AG09319 (cell line): ENCODE measurements around the gene MRPL55.

ENCODE experiments used
- DNase-seq: peaks from one replicate; pipeline ENCODE4 v3.0.0-alpha.2; 2010; ENCODE audit warnings: low read depth; ENCODE audit errors: extremely low read depth
- TF ChIP-seq, protein P1 (sequence below): IDR thresholded peaks from 2 replicates; pipeline ENCODE4 v1.5.1; 2011; ENCODE audit warnings: low read depth, mild to moderate bottlenecking, inconsistent platforms, low read length, moderate library complexity

MRPL55 gene

GRCh38 chr1:228097333-228098081 lies 11.6 kb downstream of the MRPL55 start:
- no peak for DNase-seq
- TF ChIP-seq, protein P1, sequence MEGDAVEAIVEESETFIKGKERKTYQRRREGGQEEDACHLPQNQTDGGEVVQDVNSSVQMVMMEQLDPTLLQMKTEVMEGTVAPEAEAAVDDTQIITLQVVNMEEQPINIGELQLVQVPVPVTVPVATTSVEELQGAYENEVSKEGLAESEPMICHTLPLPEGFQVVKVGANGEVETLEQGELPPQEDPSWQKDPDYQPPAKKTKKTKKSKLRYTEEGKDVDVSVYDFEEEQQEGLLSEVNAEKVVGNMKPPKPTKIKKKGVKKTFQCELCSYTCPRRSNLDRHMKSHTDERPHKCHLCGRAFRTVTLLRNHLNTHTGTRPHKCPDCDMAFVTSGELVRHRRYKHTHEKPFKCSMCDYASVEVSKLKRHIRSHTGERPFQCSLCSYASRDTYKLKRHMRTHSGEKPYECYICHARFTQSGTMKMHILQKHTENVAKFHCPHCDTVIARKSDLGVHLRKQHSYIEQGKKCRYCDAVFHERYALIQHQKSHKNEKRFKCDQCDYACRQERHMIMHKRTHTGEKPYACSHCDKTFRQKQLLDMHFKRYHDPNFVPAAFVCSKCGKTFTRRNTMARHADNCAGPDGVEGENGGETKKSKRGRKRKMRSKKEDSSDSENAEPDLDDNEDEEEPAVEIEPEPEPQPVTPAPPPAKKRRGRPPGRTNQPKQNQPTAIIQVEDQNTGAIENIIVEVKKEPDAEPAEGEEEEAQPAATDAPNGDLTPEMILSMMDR, result no peak

DNA sequence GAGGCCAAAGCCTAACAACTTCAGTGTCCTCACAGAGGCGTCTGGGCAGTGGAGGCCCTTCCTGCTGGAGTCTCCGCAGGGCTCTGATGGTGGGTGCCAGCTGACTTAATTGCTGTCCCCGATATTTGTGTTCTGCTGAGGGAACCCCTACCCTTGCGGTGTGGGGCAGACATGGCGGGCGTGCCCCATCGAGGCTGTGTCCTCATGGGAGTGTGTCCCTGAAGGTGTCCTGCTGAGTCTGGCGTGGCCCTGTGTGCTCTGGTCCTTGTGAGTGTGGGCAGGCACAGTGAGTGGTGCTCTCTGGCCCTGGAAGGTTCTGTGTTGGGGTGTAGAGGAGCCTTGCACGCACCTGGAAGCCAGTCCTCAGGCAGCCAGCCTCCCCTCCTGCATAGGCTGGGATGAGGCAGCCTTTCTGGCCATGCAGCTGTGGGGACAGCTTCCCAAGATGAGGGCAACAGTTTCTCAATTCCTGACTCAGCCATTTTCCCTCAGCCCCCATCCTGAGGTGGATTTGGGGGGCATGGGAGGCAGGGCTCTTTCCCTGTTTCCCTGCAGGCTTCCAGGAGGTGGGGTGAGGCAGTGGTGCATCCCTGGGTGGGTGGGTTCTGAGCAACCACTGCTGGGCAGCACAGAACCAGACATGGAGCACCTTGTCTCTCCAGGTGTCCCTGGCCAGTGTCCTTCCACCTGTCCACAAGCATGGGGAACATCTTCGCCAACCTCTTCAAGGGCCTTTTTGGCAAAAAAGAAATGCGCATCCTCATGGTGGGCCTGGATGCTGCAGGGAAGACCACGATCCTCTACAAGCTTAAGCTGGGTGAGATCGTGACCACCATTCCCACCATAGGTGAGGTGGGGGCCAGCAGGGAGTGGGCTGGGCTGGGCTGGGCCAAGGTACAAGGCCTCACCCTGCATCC lies 12.4 kb downstream of the MRPL55 start:
- TF ChIP-seq, protein P1, result no peak
- DNase-seq, result no peak

- TF ChIP-seq, protein P1, result no peak
- DNase-seq, result no peak
Observed at GRCh38 chr1:228095938-228096337, 13.2 kb downstream of the MRPL55 start.

DNA sequence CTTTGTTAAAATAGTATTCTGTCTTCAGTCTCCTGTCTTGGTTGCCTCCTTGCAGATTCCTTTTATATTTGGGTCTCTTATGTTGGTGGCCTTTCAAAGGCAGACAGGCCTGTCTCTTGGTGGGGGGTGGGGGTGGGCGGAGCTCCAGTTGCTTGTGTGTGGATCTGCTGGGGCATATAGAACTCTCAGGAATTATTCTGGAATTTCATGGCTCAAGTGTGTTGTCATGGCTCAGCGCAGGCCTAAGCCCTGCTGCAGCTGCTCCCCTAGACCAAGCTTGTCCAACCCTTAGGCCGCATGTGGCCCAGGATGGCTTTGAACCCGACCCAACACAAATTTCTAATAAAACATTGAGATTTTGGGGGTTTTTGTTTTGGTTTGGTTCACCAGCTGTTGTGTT lies 13.9 kb downstream of the MRPL55 start:
- DNase-seq, result no peak
- TF ChIP-seq, protein P1, result no peak

DNA sequence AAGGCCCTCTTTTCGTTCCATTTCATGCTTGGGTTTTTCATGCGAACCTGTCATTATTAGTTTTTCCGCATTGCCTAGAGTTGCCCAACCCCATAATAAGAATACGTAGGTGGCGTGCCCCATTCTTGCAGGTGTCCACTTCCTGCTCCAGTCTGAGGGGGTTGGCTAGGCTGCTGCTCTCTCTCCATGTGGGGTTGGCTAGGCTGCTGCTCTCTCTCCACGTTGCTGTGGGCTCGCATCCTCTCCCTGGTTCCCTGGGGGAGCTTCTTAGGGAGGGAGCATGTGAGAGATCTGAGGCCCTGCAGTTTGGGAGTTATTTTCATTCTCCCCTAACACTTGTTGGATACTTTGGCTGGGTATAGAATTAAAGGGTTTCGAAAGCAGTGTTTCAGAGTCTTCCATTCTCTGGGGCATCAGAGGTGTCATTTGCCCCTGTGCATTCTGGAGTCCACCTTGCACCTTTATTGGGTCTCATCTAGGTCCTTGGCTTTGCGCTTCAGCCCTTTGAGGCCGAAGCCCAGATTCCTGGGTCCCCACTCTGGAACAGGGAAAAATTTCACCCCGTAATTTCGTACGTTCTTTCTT lies 14.6 kb downstream of the MRPL55 start:
- DNase-seq, result no peak
- TF ChIP-seq, protein P1, result no peak

GRCh38 chr1:228093050-228093906 lies 15.8 kb downstream of the MRPL55 start:
- TF ChIP-seq, protein P1, result no peak
- DNase-seq, result no peak
